ENCODE results near the gene LCE1E. TPM values are rescaled to one million over a fixed set of nuclear protein-coding genes. Genes with fewer than 3 reads are reported as not detected.

LCE1E gene
- total RNA-seq = not detected in 2 replicates

DNA sequence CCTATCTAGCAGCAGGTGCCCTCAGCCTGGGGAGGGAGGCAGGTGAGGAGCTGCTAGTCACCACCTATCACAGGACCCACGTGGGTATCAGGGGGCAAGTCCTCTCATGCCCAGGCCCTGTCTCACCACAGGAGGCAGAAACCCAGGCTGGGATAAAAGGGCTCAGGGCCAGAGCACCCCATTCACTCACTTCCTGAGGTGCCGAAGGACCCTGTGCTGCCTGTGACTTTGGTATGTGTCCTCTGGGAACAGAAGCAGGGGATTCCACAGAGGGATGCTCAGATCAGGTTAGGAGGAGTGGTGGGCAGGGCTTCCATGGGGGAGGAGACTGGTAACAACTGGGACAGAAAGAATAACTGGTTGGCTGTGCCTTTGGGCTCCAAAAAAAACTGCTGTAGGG is at the start of gene LCE1E:
Gene LCE1E, plus strand, starts transcription at position 181 of the 400 bp plus-strand sequence. CDS start 1,043 bp downstream, outside the sequence.

DNA sequence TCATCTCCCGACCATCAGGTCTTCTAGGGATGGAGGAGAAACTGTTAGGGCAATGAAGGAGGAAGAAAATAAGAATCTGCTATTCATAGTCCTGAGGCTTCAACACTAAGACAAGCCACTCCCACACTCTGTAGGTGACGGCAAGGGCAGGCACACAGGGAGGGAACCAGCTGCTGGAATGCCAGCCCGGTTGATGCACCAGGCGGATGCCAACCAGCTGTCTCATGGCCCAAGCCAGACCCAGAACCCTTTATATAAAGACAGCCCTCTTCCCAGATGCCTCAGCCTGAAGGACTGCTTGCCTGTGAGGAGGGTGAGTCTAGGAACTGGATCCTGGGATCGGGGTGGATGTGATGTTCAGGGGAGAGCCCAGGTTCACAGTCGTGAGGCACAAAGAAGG is 28.3 kb upstream of the LCE1E start, which contains the start of gene KPRP:
Gene KPRP, plus strand, starts transcription at position 279 of the 400 bp plus-strand sequence. CDS start 1,564 bp downstream, outside the sequence.

GRCh38 chr1:152774875-152775274 is 11.2 kb upstream of the LCE1E start, which contains the start of gene LCE1F:
Gene LCE1F (plus strand): TSS chr1:152775140. CDS start chr1:152776372, 1,232 bp downstream.

GRCh38 chr1:152796421-152796820 is 10.4 kb downstream of the LCE1E start, which contains the start of gene LCE1D:
Gene LCE1D (plus strand): TSS chr1:152796721. CDS start chr1:152797795, 1,074 bp downstream.

GRCh38 chr1:152806576-152806975 is 20.5 kb downstream of the LCE1E start, which contains the start of gene LCE1C:
Gene LCE1C (minus strand): TSS chr1:152806651. CDS start chr1:152805478, 1,173 bp downstream.

DNA sequence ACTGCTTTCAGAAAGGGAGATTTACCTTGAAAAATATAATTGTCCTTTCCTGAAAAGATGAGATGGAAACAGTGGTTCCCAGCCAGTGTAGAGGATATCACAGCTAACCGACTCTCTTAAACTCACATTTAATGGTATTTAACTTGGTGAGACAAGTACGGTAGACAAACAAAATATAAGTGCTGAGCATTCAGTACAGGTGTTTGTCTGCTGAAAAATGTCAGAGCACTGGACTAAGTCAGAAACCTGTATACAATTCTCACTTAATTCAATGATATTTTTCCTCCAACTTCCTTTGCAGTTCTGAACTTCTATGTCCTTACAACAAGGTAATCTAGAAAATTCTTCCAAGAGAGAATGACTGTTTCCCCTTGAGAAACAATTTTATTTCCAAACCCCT is 25.6 kb downstream of the LCE1E start, which contains the start of gene LCE1B:
Gene LCE1B, plus strand, starts transcription at position 301 of the 400 bp plus-strand sequence. CDS start 476 bp downstream, outside the sequence.

GRCh38 chr1:152827173-152827572 is 41.1 kb downstream of the LCE1E start, which contains the start of gene LCE1A:
Gene LCE1A (plus strand): TSS chr1:152827473. CDS start chr1:152827473, 0 bp downstream.

Other genes with a start within 250 kb of the LCE1E start
- not detected in 2 replicates for gene LCE3E, start 219.5 kb upstream of the LCE1E start, total RNA-seq
- gene LCE3D, start 205.7 kb upstream of the LCE1E start, total RNA-seq = not detected in 2 replicates
- gene LCE3C, start 186.0 kb upstream of the LCE1E start, total RNA-seq = not detected in 2 replicates
- not detected in 2 replicates for gene LCE3B, start 172.4 kb upstream of the LCE1E start, total RNA-seq
- gene LCE3A, start 163.2 kb upstream of the LCE1E start, total RNA-seq = not detected in 2 replicates
- not detected in 2 replicates for gene LCE2D, start 122.9 kb upstream of the LCE1E start, total RNA-seq
- gene LCE2C, start 111.0 kb upstream of the LCE1E start, total RNA-seq = not detected in 2 replicates
- not detected in 2 replicates for gene LCE2B, start 100.1 kb upstream of the LCE1E start, total RNA-seq
- not detected in 2 replicates for gene LCE2A, start 87.9 kb upstream of the LCE1E start, total RNA-seq
- gene LCE4A, start 78.1 kb upstream of the LCE1E start, total RNA-seq = not detected in 2 replicates
- gene KPRP, start 28.2 kb upstream of the LCE1E start, total RNA-seq = not detected in 2 replicates
- not detected in 2 replicates for gene LCE1F, start 11.1 kb upstream of the LCE1E start, total RNA-seq
- not detected in 2 replicates for gene LCE1D, start 10.5 kb downstream of the LCE1E start, total RNA-seq
- gene LCE1C, start 20.4 kb downstream of the LCE1E start, total RNA-seq = not detected in 2 replicates
- gene LCE1B, start 25.7 kb downstream of the LCE1E start, total RNA-seq = not detected in 2 replicates
- not detected in 2 replicates for gene LCE1A, start 41.2 kb downstream of the LCE1E start, total RNA-seq
- not detected in 2 replicates for gene LCE6A, start 56.6 kb downstream of the LCE1E start, total RNA-seq
- not detected in 2 replicates for gene LCE7A, start 73.7 kb downstream of the LCE1E start, total RNA-seq
- gene SMCP, start 92.1 kb downstream of the LCE1E start, total RNA-seq = not detected in 2 replicates
- gene IVL, start 122.3 kb downstream of the LCE1E start, total RNA-seq = 0.11 TPM in 1 of 2 replicates, not detected in the other
- gene SPRR5, start 160.9 kb downstream of the LCE1E start, total RNA-seq = not detected in 2 replicates
- not detected in 2 replicates for gene SPRR4, start 184.4 kb downstream of the LCE1E start, total RNA-seq
- not detected in 2 replicates for gene SPRR1A, start 197.8 kb downstream of the LCE1E start, total RNA-seq
- gene SPRR3, start 215.5 kb downstream of the LCE1E start, total RNA-seq = not detected in 2 replicates
- gene SPRR1B, start 244.9 kb downstream of the LCE1E start, total RNA-seq = not detected in 2 replicates